Neural cell (in vitro differentiated cells): ENCODE data around the gene GPR85.

Source experiments
- CTCF ChIP-seq: fragments of 450-650 bp; IDR thresholded peaks from 2 replicates; pipeline ENCODE4 v1.5.1; 2014; ENCODE audit warnings: antibody characterized with exemption, mild to moderate bottlenecking, moderate library complexity; ENCODE audit not compliant: poor library complexity, severe bottlenecking
- EP300 ChIP-seq: fragments of 450-650 bp; conservative IDR thresholded peaks from 2 replicates; pipeline ENCODE4 v1.6.1; 2014; ENCODE audit warnings: antibody characterized with exemption, mild to moderate bottlenecking, moderate library complexity; ENCODE audit not compliant: poor library complexity, severe bottlenecking
- EZH2 ChIP-seq: fragments of 200-600, 300-800 bp; shearing (Covaris generic), sonication (generic); IDR thresholded peaks from 2 replicates; pipeline ENCODE4 v1.6.1; 2014; ENCODE audit warnings: antibody characterized with exemption, low read length, borderline replicate concordance, mild to moderate bottlenecking; ENCODE audit not compliant: insufficient read depth, poor library complexity, severe bottlenecking
- MXI1 ChIP-seq: fragments of 450-650 bp; conservative IDR thresholded peaks from 2 replicates; pipeline ENCODE4 v1.6.1; 2014; ENCODE audit warnings: antibody characterized with exemption, mild to moderate bottlenecking; ENCODE audit not compliant: poor library complexity, severe bottlenecking
- POLR2AphosphoS5 ChIP-seq: IDR thresholded peaks from 2 replicates; pipeline ENCODE4 v1.6.1; 2012
- RAD21 ChIP-seq: fragments of 450-650 bp; conservative IDR thresholded peaks from 2 replicates; pipeline ENCODE4 v1.6.1; 2014; ENCODE audit warnings: antibody characterized with exemption, mild to moderate bottlenecking, moderate library complexity
- SMC3 ChIP-seq: fragments of 450-650 bp; conservative IDR thresholded peaks from 2 replicates; pipeline ENCODE4 v1.6.1; 2014; ENCODE audit warnings: antibody characterized with exemption, mild to moderate bottlenecking, moderate library complexity; ENCODE audit not compliant: poor library complexity

GRCh38 chr7:113122744-113123143, 36.1 kb upstream of the GPR85 start:
- no peak for TF ChIP-seq CTCF
- TF ChIP-seq EZH2 = no peak
- TF ChIP-seq MXI1 = no peak
- no peak for TF ChIP-seq EP300
- no peak for TF ChIP-seq SMC3
- no peak for TF ChIP-seq POLR2AphosphoS5
- TF ChIP-seq RAD21 = no peak
